ENCODE results near the gene TRPC4.

Gene TRPC4

DNA sequence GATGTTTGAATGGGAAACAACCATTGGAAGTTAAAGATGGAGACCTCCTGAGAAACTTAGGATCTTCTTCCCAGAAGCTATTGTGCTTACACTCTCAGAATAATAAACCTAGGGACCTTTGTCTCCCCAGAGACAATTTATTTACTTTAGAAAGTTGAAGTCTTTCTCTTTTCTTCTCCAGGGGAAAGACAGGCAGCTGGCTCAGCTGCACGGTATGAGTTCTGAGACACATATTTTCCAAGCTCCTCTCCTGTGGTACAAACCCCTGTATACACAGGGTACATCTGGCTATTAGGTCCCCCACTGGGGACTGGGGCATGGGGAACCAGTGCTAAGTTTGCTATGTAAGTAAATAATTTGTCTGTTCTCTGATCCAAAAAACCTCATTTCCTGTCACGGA is 203.5 kb downstream of the TRPC4 start:
- no peak for DNase-seq (ENCODE audit: low spot score)
- in situ Hi-C loops (cut with MboI; ENCODE audit: low pct_unique_long_range_greater_than_20kb, low sequenced_read_pairs, unreplicated experiment) = no loop called here
- TF ChIP-seq CTCF (IDR thresholded peaks at IDR 0.05; ENCODE audit: extremely low read depth, insufficient read depth, missing control alignments) = no peak

DNA sequence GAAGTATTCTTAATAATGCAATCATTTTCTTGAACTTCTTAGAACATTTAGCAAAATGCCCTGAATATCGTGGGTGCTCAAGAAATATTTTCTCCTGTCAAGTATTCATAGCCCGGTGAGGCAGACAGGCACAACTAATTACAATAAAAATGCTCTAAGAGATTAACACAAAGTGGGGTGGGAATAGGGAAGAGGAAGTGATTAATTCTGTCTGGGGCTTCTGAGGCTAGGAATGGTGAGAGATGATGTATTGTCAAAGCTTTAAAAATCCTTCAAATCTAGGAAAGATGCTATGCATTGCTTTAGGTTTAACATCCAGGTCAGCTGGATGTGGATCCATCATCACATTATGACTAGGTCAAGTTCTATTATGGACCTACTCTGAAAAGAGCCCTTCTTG is 204.2 kb downstream of the TRPC4 start:
- TF ChIP-seq CTCF (IDR thresholded peaks at IDR 0.05; ENCODE audit: extremely low read depth, insufficient read depth, missing control alignments) = no peak
- DNase-seq (ENCODE audit: low spot score) = no peak
- in situ Hi-C loops (cut with MboI; ENCODE audit: low pct_unique_long_range_greater_than_20kb, low sequenced_read_pairs, unreplicated experiment) = no loop called here

GRCh38 chr13:37663724-37664123 is 205.8 kb downstream of the TRPC4 start:
- in situ Hi-C loops (cut with MboI; ENCODE audit: low pct_unique_long_range_greater_than_20kb, low sequenced_read_pairs, unreplicated experiment) = no loop called here
- no peak for TF ChIP-seq CTCF (IDR thresholded peaks at IDR 0.05; ENCODE audit: extremely low read depth, insufficient read depth, missing control alignments)
- DNase-seq (ENCODE audit: low spot score) = no peak

- in situ Hi-C loops (cut with MboI; ENCODE audit: low pct_unique_long_range_greater_than_20kb, low sequenced_read_pairs, unreplicated experiment) = no loop called here
- DNase-seq (ENCODE audit: low spot score) = no peak
- TF ChIP-seq CTCF (IDR thresholded peaks at IDR 0.05; ENCODE audit: extremely low read depth, insufficient read depth, missing control alignments) = no peak
These were observed 206.9 kb downstream of the TRPC4 start for GRCh38 chr13:37662624-37663023.

DNA sequence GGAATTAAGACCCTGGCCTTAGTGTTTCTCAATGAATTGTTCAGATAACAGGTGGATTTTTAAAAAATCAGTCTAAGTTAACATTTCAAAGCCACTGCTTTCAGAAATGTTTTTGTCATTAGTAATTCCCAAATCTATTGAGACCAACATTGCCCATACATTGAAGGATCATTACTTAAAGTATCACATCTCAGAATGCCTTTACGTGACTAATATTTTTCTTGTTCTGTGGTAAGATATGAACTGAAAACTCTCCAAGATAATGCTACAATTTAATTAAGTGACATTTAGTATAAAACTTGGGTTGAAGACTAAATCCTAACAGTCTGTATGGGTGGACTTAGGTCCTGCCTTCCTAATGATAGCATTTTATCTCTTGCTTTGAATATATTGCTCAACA is 211.6 kb downstream of the TRPC4 start:
- TF ChIP-seq CTCF (IDR thresholded peaks at IDR 0.05; ENCODE audit: extremely low read depth, insufficient read depth, missing control alignments) = no peak
- in situ Hi-C loops (cut with MboI; ENCODE audit: low pct_unique_long_range_greater_than_20kb, low sequenced_read_pairs, unreplicated experiment) = no loop called here
- no peak for DNase-seq (ENCODE audit: low spot score)

DNA sequence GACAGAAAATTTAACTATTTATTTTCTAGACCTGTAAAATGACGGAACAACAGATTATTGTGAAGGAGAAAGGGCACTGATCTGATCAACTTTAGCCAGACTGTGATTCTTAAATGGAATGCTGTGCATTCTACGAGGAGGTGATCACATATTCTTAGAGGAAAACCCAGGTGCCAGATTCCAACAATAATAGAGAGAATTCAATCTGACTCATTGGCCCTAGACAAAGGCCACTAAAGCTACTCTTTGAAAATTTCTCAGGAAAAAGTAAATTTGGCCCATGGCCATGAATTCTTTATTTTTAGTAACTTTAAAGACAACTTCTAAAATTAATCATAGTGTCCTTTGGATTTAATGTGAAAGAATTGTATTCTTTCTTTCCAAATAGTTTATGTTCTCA is 212.4 kb downstream of the TRPC4 start:
- no peak for TF ChIP-seq CTCF (IDR thresholded peaks at IDR 0.05; ENCODE audit: extremely low read depth, insufficient read depth, missing control alignments)

More for the DNA sequence above, 212.4 kb downstream of the TRPC4 start:
- in situ Hi-C loops (cut with MboI; ENCODE audit: low pct_unique_long_range_greater_than_20kb, low sequenced_read_pairs, unreplicated experiment) = no loop called here
- DNase-seq (ENCODE audit: low spot score) = no peak
